GM12878 (cell line): ENCODE measurements around the gene BZW2. TPM values are rescaled to one million over a fixed set of nuclear protein-coding genes. Genes with fewer than 3 reads are reported as not detected.

Experiments
- ATAC-seq: fragments of 200-7000 bp; cut with Tn5 transposase; 3 replicates; pipeline ENCODE4 v1.9.1; 2020; ENCODE audit warnings: mild to moderate bottlenecking, moderate library complexity
- BruUV-seq: library from RNA; stranded (reverse); fragments of 400-500 nt; replicated peaks from 2 replicates; lab custom pipeline; 2021; lab: Mats Ljungman, UMichigan
- CTCF ChIA-PET: fragments of 300-600 bp; sonication (Branson Sonifier 250); formaldehyde crosslinking; extraction: SDS; loops from one replicate; lab custom pipeline; 2021; ENCODE audit warnings: inconsistent platforms; lab: Yijun Ruan, JAX
- POLR2A ChIA-PET: fragments of 350-600 bp; formaldehyde crosslinking; extraction: SDS; loops from one replicate; lab custom pipeline; 2021; ENCODE audit warnings: inconsistent platforms; lab: Charles Lee
- RAD21 ChIA-PET: fragments of 300-600 bp; sonication (Branson Sonifier 250); formaldehyde crosslinking; loops from one replicate; lab custom pipeline; 2023; ENCODE audit warnings: antibody characterized with exemption; ENCODE audit not compliant: unreplicated experiment; lab: Charles Lee
- SMC1A ChIA-PET: fragments of 300-600 bp; sonication (Branson Sonifier 250); formaldehyde crosslinking; loops from one replicate; lab custom pipeline; 2023; ENCODE audit not compliant: unreplicated experiment, uncharacterized antibody; lab: Charles Lee
- DNase-seq: peaks from one replicate; pipeline ENCODE4 v3.0.0-alpha.2; 2011; ENCODE audit warnings: low read depth, low spot score
- FAIRE-seq: peaks from 3 replicates; lab custom pipeline; 2011; peaks lifted over from hg19 to GRCh38; lab: Jason Lieb, UNC
- H2AFZ ChIP-seq: 2 replicates; pipeline ENCODE4 v1.6.0; 2011; ENCODE audit warnings: low read depth, low read length, control low read depth; ENCODE audit not compliant: control insufficient read depth
- H3K27ac ChIP-seq: 2 replicates; pipeline ENCODE4 v1.5.1; 2011; ENCODE audit warnings: control low read depth; ENCODE audit not compliant: control insufficient read depth, insufficient read depth
- H3K27me3 ChIP-seq, 2 experiments: replicated peaks in 1 of 2; 2 replicates each; pipeline versions ENCODE4 v1.6.0 to v1.6.1; 2011; ENCODE audit warnings: low read length in 1 of 2; ENCODE audit not compliant: control insufficient read depth in 2 of 2, insufficient read depth in 2 of 2
- H3K36me3 ChIP-seq, 2 experiments: 2 replicates each; pipeline ENCODE4 v1.5.1; 2011; ENCODE audit warnings: low read length in 1 of 2; ENCODE audit not compliant: control insufficient read depth in 2 of 2, insufficient read depth in 2 of 2
- H3K4me1 ChIP-seq: 2 replicates; pipeline ENCODE4 v1.6.1; 2011; ENCODE audit warnings: mild to moderate bottlenecking, low read length, moderate library complexity, mixed read lengths; ENCODE audit not compliant: control insufficient read depth, insufficient read depth
- H3K4me2 ChIP-seq: 2 replicates; pipeline ENCODE4 v1.6.0; 2011; ENCODE audit warnings: control low read depth; ENCODE audit not compliant: control insufficient read depth, insufficient read depth
- H3K4me3 ChIP-seq: fragments of 200-600 bp; sonication (generic); 2 replicates; pipeline ENCODE4 v1.5.1; 2016
- H3K79me2 ChIP-seq: 2 replicates; pipeline ENCODE4 v1.6.0; 2011; ENCODE audit warnings: low read length; ENCODE audit not compliant: control insufficient read depth, insufficient read depth
- H3K9ac ChIP-seq: 2 replicates; pipeline ENCODE4 v1.8.0; 2011; ENCODE audit warnings: low read length, control low read depth, mixed read lengths; ENCODE audit not compliant: control insufficient read depth, insufficient read depth
- H3K9me3 ChIP-seq: replicated peaks from 3 replicates; pipeline ENCODE4 v1.5.1; 2011; ENCODE audit warnings: mild to moderate bottlenecking, low read length; ENCODE audit not compliant: control insufficient read depth, insufficient read depth
- H4K20me1 ChIP-seq: 2 replicates; pipeline ENCODE4 v1.6.0; 2011; ENCODE audit not compliant: control insufficient read depth, insufficient read depth
- ATF7 ChIP-seq: fragments of 450-650 bp; IDR thresholded peaks from 2 replicates; pipeline ENCODE4 v1.6.1; 2016; ENCODE audit warnings: low read depth, mild to moderate bottlenecking
- BMI1 ChIP-seq: fragments of 450-650 bp; IDR thresholded peaks from 2 replicates; pipeline ENCODE4 v1.6.1; 2016; ENCODE audit warnings: mild to moderate bottlenecking, moderate library complexity, borderline replicate concordance
- BRCA1 ChIP-seq: IDR thresholded peaks from 2 replicates; pipeline ENCODE4 v1.6.1; 2011; ENCODE audit warnings: low read depth, low read length, improper control_type of control experiment
- MYC ChIP-seq: IDR thresholded peaks from 2 replicates; pipeline ENCODE4 v1.6.1; 2011; ENCODE audit warnings: mild to moderate bottlenecking, low read length, moderate library complexity, inconsistent platforms; ENCODE audit not compliant: insufficient read depth, insufficient replicate concordance, insufficient read length, severe bottlenecking
- POLR2AphosphoS5 ChIP-seq: IDR thresholded peaks from 2 replicates; pipeline ENCODE4 v1.6.1; 2011; ENCODE audit warnings: mild to moderate bottlenecking, low read length, inconsistent platforms
- SMC3 ChIP-seq: IDR thresholded peaks from 2 replicates; pipeline ENCODE4 v1.6.1; 2011; ENCODE audit warnings: low read length, improper control_type of control experiment, borderline replicate concordance
- SREBF2 ChIP-seq: IDR thresholded peaks from 2 replicates; pipeline ENCODE4 v1.6.1; 2012; ENCODE audit warnings: mild to moderate bottlenecking, low read length
- SRF ChIP-seq, 2 experiments: IDR thresholded peaks; 2 replicates each; pipeline ENCODE4 v1.6.1; 2011; ENCODE audit warnings: low read depth in 2 of 2, low read length in 2 of 2, mild to moderate bottlenecking in 1 of 2, moderate library complexity in 1 of 2
- TBL1XR1 ChIP-seq: IDR thresholded peaks from 2 replicates; pipeline ENCODE4 v1.6.1; 2012; ENCODE audit warnings: low read depth, low read length, improper control_type of control experiment
- ZNF24 ChIP-seq: fragments of 450-650 bp; IDR thresholded peaks from 2 replicates; pipeline ENCODE4 v1.6.1; 2017; ENCODE audit warnings: antibody characterized with exemption, mild to moderate bottlenecking
- in situ Hi-C: fragments of 300-500 bp; cut with MboI; formaldehyde crosslinking; loops from 9 replicates; pipeline ENCODE4 v1.14.3; 2018; ENCODE audit warnings: mixed read lengths
- intact Hi-C: fragments of 100-400 bp; cut with micrococcal nuclease; formaldehyde crosslinking; loops from one replicate; pipeline ENCODE4 v1.14.2; 2022; ENCODE audit not compliant: unreplicated experiment
- polyA plus RNA-seq, 11 experiments: library from polyadenylated mRNA; depleted of rRNA in 4 of 11; unstranded in 6 of 11; stranded (reverse) in 5 of 11; fragments of >200 nt; fragmentation: Nextera tagmentation in 4 of 11; fragmentation: Illumina TruSeq in 1 of 11; extraction: Ambion mirVana in 4 of 11; extraction: Trizol in 1 of 11; gene quantifications; 1 replicate in 1 of 11; 2 replicates in 10 of 11; pipeline versions ENCODE4 v1.2.1 to v1.2.3, GENCODE V29; 2011 to 2016; ENCODE audit warnings: inconsistent platforms in 2 of 11, missing spikeins in 2 of 11, low read depth in 1 of 11
- total RNA-seq, 4 experiments: library from RNA; depleted of rRNA in 3 of 4; stranded (reverse); fragments of >200 nt in 3 of 4; fragmentation: Illumina TruSeq in 1 of 4; extraction: Trizol in 1 of 4; gene quantifications; 2 replicates each; pipeline versions ENCODE4 v1.2.1 to v1.2.3, GENCODE V29; 2013 to 2021
- TF ChIP-seq, protein P1 (sequence below): fragments of 450-650 bp; IDR thresholded peaks from 2 replicates; pipeline ENCODE4 v1.6.1; 2016; ENCODE audit warnings: mild to moderate bottlenecking
- TF ChIP-seq, protein P2 (sequence below): IDR thresholded peaks from 2 replicates; pipeline ENCODE4 v1.6.1; 2011; ENCODE audit warnings: borderline replicate concordance, low read depth, mild to moderate bottlenecking, moderate library complexity, low read length; ENCODE audit not compliant: insufficient read depth, poor library complexity, severe bottlenecking
- TF ChIP-seq, protein P3 (sequence below): fragments of 450-650 bp; IDR thresholded peaks from 2 replicates; pipeline ENCODE4 v1.6.1; 2017; ENCODE audit warnings: mild to moderate bottlenecking
- TF ChIP-seq, protein P4 (sequence below): fragments of 150-350 bp; IDR thresholded peaks from 2 replicates; pipeline ENCODE4 v1.6.1; 2016; ENCODE audit warnings: low read depth, low read length
- TF ChIP-seq, protein P5 (sequence below): IDR thresholded peaks from 2 replicates; pipeline ENCODE4 v1.6.1; 2012; ENCODE audit warnings: low read depth, low read length, improper control_type of control experiment

Gene BZW2
- total and polyA plus RNA-seq, 10 of the 15 experiments (the other 5 are each of a cell fraction or from before 2014, with no cell fraction given), result 1.3 to 6.8 (median 3.1) TPM

DNA sequence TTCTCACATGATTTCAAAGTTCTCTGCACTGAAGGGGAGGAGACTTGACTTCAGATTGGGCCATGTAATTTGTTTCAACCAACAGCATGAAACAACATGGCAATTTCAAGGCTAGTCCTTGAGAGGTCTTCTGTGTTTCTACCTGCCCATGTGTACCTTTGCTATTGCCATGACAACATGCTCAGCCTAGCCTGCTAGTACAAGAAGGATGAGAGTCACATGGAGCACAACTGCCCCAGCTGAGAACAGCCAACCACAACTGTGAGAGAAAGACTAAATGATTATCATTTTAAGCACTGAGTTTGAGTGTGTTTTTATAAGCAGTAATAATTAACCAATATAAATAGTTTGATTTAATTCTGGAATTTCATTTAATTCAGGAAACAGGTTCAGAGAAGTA, 42.3 kb upstream of the BZW2 start:
- no peak for FAIRE-seq
- BruUV-seq, result no TSS peak
- ChIA-PET SMC1A (no interaction called here), POLR2A (no interaction called here), CTCF (no interaction called here), RAD21 (no interaction called here)
- no peak for DNase-seq
- in situ Hi-C loops, result no loop called here
- TF ChIP-seq, protein P1, sequence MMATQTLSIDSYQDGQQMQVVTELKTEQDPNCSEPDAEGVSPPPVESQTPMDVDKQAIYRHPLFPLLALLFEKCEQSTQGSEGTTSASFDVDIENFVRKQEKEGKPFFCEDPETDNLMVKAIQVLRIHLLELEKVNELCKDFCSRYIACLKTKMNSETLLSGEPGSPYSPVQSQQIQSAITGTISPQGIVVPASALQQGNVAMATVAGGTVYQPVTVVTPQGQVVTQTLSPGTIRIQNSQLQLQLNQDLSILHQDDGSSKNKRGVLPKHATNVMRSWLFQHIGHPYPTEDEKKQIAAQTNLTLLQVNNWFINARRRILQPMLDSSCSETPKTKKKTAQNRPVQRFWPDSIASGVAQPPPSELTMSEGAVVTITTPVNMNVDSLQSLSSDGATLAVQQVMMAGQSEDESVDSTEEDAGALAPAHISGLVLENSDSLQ, result no peak
- TF ChIP-seq, protein P2, sequence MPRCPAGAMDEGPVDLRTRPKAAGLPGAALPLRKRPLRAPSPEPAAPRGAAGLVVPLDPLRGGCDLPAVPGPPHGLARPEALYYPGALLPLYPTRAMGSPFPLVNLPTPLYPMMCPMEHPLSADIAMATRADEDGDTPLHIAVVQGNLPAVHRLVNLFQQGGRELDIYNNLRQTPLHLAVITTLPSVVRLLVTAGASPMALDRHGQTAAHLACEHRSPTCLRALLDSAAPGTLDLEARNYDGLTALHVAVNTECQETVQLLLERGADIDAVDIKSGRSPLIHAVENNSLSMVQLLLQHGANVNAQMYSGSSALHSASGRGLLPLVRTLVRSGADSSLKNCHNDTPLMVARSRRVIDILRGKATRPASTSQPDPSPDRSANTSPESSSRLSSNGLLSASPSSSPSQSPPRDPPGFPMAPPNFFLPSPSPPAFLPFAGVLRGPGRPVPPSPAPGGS, result no peak
- no peak for TF ChIP-seq BRCA1
- TF ChIP-seq POLR2AphosphoS5, result no peak
- no peak for TF ChIP-seq ZNF24
- TF ChIP-seq ATF7, result no peak
- no peak for TF ChIP-seq SRF (IDR thresholded peaks at IDR 0.05; ENCODE audit: low read depth in 2 of 2, low read length in 2 of 2)
- TF ChIP-seq SMC3, result no peak
- TF ChIP-seq MYC, result no peak
- TF ChIP-seq, protein P3, sequence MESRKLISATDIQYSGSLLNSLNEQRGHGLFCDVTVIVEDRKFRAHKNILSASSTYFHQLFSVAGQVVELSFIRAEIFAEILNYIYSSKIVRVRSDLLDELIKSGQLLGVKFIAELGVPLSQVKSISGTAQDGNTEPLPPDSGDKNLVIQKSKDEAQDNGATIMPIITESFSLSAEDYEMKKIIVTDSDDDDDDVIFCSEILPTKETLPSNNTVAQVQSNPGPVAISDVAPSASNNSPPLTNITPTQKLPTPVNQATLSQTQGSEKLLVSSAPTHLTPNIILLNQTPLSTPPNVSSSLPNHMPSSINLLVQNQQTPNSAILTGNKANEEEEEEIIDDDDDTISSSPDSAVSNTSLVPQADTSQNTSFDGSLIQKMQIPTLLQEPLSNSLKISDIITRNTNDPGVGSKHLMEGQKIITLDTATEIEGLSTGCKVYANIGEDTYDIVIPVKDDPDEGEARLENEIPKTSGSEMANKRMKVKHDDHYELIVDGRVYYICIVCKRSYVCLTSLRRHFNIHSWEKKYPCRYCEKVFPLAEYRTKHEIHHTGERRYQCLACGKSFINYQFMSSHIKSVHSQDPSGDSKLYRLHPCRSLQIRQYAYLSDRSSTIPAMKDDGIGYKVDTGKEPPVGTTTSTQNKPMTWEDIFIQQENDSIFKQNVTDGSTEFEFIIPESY, result no peak
- TF ChIP-seq, protein P4, sequence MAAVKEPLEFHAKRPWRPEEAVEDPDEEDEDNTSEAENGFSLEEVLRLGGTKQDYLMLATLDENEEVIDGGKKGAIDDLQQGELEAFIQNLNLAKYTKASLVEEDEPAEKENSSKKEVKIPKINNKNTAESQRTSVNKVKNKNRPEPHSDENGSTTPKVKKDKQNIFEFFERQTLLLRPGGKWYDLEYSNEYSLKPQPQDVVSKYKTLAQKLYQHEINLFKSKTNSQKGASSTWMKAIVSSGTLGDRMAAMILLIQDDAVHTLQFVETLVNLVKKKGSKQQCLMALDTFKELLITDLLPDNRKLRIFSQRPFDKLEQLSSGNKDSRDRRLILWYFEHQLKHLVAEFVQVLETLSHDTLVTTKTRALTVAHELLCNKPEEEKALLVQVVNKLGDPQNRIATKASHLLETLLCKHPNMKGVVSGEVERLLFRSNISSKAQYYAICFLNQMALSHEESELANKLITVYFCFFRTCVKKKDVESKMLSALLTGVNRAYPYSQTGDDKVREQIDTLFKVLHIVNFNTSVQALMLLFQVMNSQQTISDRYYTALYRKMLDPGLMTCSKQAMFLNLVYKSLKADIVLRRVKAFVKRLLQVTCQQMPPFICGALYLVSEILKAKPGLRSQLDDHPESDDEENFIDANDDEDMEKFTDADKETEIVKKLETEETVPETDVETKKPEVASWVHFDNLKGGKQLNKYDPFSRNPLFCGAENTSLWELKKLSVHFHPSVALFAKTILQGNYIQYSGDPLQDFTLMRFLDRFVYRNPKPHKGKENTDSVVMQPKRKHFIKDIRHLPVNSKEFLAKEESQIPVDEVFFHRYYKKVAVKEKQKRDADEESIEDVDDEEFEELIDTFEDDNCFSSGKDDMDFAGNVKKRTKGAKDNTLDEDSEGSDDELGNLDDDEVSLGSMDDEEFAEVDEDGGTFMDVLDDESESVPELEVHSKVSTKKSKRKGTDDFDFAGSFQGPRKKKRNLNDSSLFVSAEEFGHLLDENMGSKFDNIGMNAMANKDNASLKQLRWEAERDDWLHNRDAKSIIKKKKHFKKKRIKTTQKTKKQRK, result no peak
- TF ChIP-seq SREBF2, result no peak
- no peak for TF ChIP-seq TBL1XR1
- TF ChIP-seq, protein P5, sequence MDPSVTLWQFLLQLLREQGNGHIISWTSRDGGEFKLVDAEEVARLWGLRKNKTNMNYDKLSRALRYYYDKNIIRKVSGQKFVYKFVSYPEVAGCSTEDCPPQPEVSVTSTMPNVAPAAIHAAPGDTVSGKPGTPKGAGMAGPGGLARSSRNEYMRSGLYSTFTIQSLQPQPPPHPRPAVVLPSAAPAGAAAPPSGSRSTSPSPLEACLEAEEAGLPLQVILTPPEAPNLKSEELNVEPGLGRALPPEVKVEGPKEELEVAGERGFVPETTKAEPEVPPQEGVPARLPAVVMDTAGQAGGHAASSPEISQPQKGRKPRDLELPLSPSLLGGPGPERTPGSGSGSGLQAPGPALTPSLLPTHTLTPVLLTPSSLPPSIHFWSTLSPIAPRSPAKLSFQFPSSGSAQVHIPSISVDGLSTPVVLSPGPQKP, result no peak
- TF ChIP-seq BMI1, result no peak
- H3K36me3 ChIP-seq, result no peaks in the 10 kb centered on the region
- no peaks in the 10 kb centered on the region for H3K4me1 ChIP-seq
- intact Hi-C loops, result loop anchor here (5.0 kb wide), 1 partner anchor 314 kb away; no protein-coding TSS in a partner anchor
- H2AFZ ChIP-seq, result no peak overlapping the region
- 0 out of 2 replicates have a peak, but pooled peaks cover 2% of the 10 kb centered on the region for H4K20me1 ChIP-seq
- H3K27ac ChIP-seq, result no peak overlapping the region
- no peak overlapping the region for H3K4me3 ChIP-seq
- H3K27me3 ChIP-seq, result no peaks in the 10 kb centered on the region; a peak in 1 of 4 replicates
- H3K9me3 ChIP-seq, result no peaks in the 10 kb centered on the region
- ATAC-seq, result no peak
- H3K79me2 ChIP-seq, result no peaks in the 10 kb centered on the region
- H3K4me2 ChIP-seq, result no peak overlapping the region
- no peak overlapping the region for H3K9ac ChIP-seq
